GM18511 (cell line): ENCODE measurements around the gene OBSCN.
"Not testable (repeated sequence)": the region's sequence is repeated elsewhere in the genome, so short reads cannot be mapped to it uniquely, and the experiment has no call there.

Experiments
- ATAC-seq: cut with Tn5 transposase; IDR thresholded peaks from one replicate; pipeline ENCODE4 v1.9.1; 2021; ENCODE audit warnings: mild to moderate bottlenecking, moderate library complexity; ENCODE audit not compliant: unreplicated experiment

OBSCN gene

GRCh38 chr1:228182296-228183030 is 25.4 kb upstream of the OBSCN start:
- ATAC-seq, result no peak

- no peak for ATAC-seq
These were observed 23.7 kb upstream of the OBSCN start for GRCh38 chr1:228184152-228184551.

- no peak for ATAC-seq
These were observed 22.2 kb upstream of the OBSCN start for GRCh38 chr1:228185641-228185965.

GRCh38 chr1:228188249-228188648 is 19.6 kb upstream of the OBSCN start:
- not testable (repeated sequence) for ATAC-seq

- ATAC-seq, result no peak
These were observed 17.7 kb upstream of the OBSCN start for GRCh38 chr1:228190182-228190581.

- no peak for ATAC-seq
These were observed 17.1 kb upstream of the OBSCN start for GRCh38 chr1:228190778-228191177.

GRCh38 chr1:228194436-228194835 is 13.4 kb upstream of the OBSCN start:
- no peak for ATAC-seq

GRCh38 chr1:228194921-228195812 is 12.7 kb upstream of the OBSCN start:
- no peak for ATAC-seq

- no peak for ATAC-seq
These were observed 10.2 kb upstream of the OBSCN start for GRCh38 chr1:228197555-228198147.

GRCh38 chr1:228198977-228199590 is 8.8 kb upstream of the OBSCN start:
- ATAC-seq, result no peak

GRCh38 chr1:228204958-228205357 is 2.9 kb upstream of the OBSCN start:
- ATAC-seq, result no peak

- ATAC-seq, result no peak
These were observed 2.1 kb upstream of the OBSCN start for GRCh38 chr1:228205526-228206436.

- ATAC-seq, result no peak
These were observed 1.1 kb upstream of the OBSCN start for GRCh38 chr1:228206582-228207351.

- ATAC-seq, result no peak
These were observed 448 bp upstream of the OBSCN start for GRCh38 chr1:228207381-228207810.

- ATAC-seq, result no peak
These were observed 1.1 kb downstream of the OBSCN start for GRCh38 chr1:228208831-228209551.

GRCh38 chr1:228209657-228210056 is 1.8 kb downstream of the OBSCN start:
- no peak for ATAC-seq

GRCh38 chr1:228210076-228210651 is 2.3 kb downstream of the OBSCN start:
- no peak for ATAC-seq

GRCh38 chr1:228210712-228211530 is 3.1 kb downstream of the OBSCN start:
- no peak for ATAC-seq
